GM19023 (cell line): ENCODE measurements around the gene FAM83B.
"Not testable (repeated sequence)": the region's sequence is repeated elsewhere in the genome, so short reads cannot be mapped to it uniquely, and the experiment has no call there.

Experiments
- ATAC-seq: cut with Tn5 transposase; IDR thresholded peaks from one replicate; pipeline ENCODE4 v1.9.1; 2021; ENCODE audit warnings: mild to moderate bottlenecking, moderate library complexity; ENCODE audit not compliant: unreplicated experiment

The FAM83B gene

DNA sequence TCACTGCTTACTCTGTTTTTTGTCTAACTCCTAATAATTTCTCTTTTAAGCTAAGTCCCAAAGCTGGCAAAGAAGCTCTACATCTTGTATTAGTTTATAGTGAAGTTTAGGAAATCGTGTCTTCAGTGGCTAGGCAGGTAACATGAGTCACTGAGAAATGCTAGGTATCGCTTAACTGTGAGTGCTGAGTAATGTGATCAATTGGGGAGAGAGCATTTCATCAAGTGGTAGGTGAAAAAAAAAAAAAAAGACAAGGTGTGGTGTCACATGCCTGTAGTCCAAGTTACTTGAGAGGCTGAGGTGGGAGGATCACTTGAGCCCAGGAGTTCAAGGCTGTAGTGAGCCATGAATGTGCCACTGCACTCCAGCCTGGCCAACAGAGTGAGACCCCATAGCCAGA lies 125.3 kb downstream of the FAM83B start:
- ATAC-seq, result no peak

- ATAC-seq, result not testable (repeated sequence)
These were observed 132.6 kb downstream of the FAM83B start for GRCh38 chr6:54979161-54979560.

DNA sequence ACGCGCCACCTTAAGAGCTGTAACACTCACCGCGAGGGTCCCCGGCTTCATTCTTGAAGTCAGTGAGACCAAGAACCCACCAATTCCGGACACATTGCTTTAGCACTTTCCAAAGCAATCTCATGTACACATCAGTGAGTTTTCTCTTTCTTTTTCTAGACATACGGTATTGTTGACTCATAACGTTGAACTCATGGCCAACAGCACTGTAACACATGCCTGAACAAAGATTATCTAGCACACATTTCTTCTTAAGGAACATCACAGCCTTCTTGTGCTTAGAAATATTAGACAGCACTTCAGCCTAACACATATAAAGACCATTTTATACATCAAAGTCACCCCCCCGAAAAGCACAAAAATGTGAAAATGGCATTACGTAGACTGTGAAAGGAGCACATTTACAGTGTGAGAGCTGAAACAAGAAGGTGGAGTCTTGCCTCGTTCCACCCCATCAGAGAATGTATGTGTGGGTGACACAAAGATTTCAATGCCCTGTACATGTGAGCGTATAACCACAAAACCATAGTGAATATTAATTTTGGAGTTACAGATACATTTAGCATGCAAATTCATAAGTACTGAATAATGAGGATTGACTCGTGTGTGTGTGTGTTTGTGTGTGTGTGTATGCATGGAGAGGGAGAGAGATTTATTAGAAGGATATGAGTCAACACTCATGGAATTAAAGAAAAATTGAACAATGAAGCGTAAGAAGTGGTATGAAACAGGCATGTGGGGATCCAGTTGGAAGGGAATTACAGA lies 134.1 kb downstream of the FAM83B start:
- no peak for ATAC-seq

DNA sequence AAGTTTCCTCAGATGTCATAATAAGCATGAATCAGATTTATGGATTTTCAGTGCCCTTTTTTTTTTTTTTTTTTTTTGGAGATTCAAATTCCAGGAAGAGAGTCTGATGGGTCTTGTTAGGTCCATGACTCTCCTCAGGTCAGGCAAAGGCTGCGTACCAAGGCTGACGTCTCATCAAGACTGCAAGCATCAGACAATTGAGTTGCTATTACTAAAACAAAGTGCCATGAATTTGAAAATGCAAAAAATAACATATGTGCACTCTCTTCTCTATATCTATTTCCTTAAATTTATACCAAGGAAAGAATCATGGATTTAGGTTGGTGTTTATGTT lies 134.7 kb downstream of the FAM83B start:
- ATAC-seq, result no peak

DNA sequence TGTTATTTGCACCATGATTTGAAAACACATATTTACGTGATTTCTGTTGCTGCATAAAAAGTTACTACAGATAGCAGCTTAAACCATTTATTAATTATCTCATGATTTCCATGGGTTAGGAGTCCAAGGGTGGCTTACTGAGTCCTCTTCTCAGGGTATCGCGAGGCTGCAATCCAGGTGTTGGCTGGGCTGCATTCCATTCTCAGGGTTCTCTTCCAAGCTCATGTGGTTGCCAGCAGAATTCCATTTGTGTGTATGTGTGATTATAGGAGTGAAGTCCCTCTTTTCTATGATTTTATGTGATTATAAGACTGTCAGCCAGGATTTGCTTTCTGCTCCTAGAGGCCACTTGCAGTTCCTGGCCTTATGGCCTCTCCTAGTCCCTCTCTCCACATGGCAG lies 135.1 kb downstream of the FAM83B start:
- no peak for ATAC-seq

GRCh38 chr6:54987633-54988290 lies 141.2 kb downstream of the FAM83B start:
- no peak for ATAC-seq

DNA sequence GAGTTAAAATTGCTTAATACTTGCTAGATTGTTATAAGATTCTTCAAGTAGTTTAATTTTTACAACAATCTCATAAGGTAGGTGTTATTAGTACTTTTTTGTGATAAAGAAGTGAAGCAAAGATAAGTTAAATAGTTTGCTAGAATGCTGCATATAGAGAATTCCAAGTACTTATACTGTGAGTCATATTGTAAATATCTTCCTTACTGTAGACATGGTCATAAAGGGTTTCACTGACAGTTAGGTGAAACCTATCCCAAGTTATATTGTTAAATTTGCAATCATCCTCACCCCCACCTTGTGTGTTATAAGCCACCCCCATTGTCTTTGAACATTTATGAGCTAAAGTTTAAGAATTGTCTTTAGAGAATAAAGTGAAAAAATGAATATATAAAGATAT lies 142.0 kb downstream of the FAM83B start:
- no peak for ATAC-seq

GRCh38 chr6:54990001-54990400 lies 143.4 kb downstream of the FAM83B start:
- no peak for ATAC-seq
